Lower leg skin (tissue), 3 donors: ENCODE results near the gene SLC1A1.

Source experiments
- CTCF ChIP-seq, 3 donors: fragments of 450-650 bp; IDR thresholded peaks; one replicate each; pipeline ENCODE4 v1.5.1; 2016; ENCODE audit warnings: antibody characterized with exemption in 3 of 3, mild to moderate bottlenecking in 3 of 3, moderate library complexity in 2 of 3
- POLR2A ChIP-seq, 2 donors: fragments of 450-650 bp; IDR thresholded peaks; one replicate each; pipeline ENCODE4 v1.6.1; 2016 to 2017; ENCODE audit warnings: antibody characterized with exemption in 2 of 2, mild to moderate bottlenecking in 1 of 2, moderate library complexity in 1 of 2

GRCh38 chr9:4541856-4542255 lies 51.6 kb downstream of the SLC1A1 start:
- TF ChIP-seq CTCF (IDR thresholded peaks at IDR 0.05) (no peak), POLR2A (IDR thresholded peaks at IDR 0.05) (no peak)
